HepG2 (cell line): ENCODE data around the gene ZNF281. TPM values are rescaled to one million over a fixed set of nuclear protein-coding genes. Genes with fewer than 3 reads are reported as not detected.

Experiments used
- ARNTL ChIP-seq: sonication (generic); formaldehyde crosslinking; IDR thresholded peaks from 2 replicates; pipeline ENCODE4 v1.4.0; 2020; ENCODE audit warnings: mild to moderate bottlenecking, missing genetic modification reagents
- CTCF ChIP-seq: sonication (generic); formaldehyde crosslinking; IDR thresholded peaks from 2 replicates; pipeline ENCODE4 v1.5.0; 2020; ENCODE audit warnings: mild to moderate bottlenecking, missing genetic modification reagents, moderate library complexity
- HNRNPLL ChIP-seq: fragments of 200-400 bp; formaldehyde crosslinking; IDR thresholded peaks from 2 replicates; pipeline ENCODE4 v1.6.1; 2017; ENCODE audit warnings: mild to moderate bottlenecking, low read depth, low read length; ENCODE audit not compliant: poor library complexity, severe bottlenecking
- IRX3 ChIP-seq: sonication (generic); formaldehyde crosslinking; IDR thresholded peaks from 2 replicates; pipeline ENCODE4 v1.8.1; 2023; ENCODE audit warnings: mild to moderate bottlenecking, low read depth, missing genetic modification reagents, borderline replicate concordance
- PHF20 ChIP-seq: sonication (generic); formaldehyde crosslinking; IDR thresholded peaks from 2 replicates; pipeline ENCODE4 v1.5.0; 2020; ENCODE audit warnings: mild to moderate bottlenecking, missing genetic modification reagents
- RBM39 ChIP-seq: fragments of 200-400 bp; formaldehyde crosslinking; IDR thresholded peaks from one replicate; pipeline ENCODE4 v1.6.1; 2018; ENCODE audit warnings: antibody characterized with exemption, mild to moderate bottlenecking, low read depth, low read length; ENCODE audit not compliant: poor library complexity, severe bottlenecking
- REPIN1 ChIP-seq: sonication (generic); formaldehyde crosslinking; IDR thresholded peaks from 2 replicates; pipeline ENCODE4 v1.8.0; 2022; ENCODE audit warnings: missing genetic modification reagents, low read depth, mild to moderate bottlenecking, borderline replicate concordance
- XBP1 ChIP-seq: sonication (generic); formaldehyde crosslinking; IDR thresholded peaks from 2 replicates; pipeline ENCODE4 v1.5.0; 2020; ENCODE audit warnings: missing genetic modification reagents
- ZNF33B ChIP-seq: sonication (generic); formaldehyde crosslinking; IDR thresholded peaks from 2 replicates; pipeline ENCODE4 v1.5.1; 2020; ENCODE audit warnings: mild to moderate bottlenecking, missing genetic modification reagents
- ZNF564 ChIP-seq: sonication (generic); formaldehyde crosslinking; IDR thresholded peaks from 2 replicates; pipeline ENCODE4 v1.8.1; 2023; ENCODE audit warnings: mild to moderate bottlenecking, missing genetic modification reagents
- ZNF878 ChIP-seq: sonication (generic); formaldehyde crosslinking; IDR thresholded peaks from 2 replicates; pipeline ENCODE4 v1.8.1; 2023; ENCODE audit warnings: mild to moderate bottlenecking, missing genetic modification reagents, moderate library complexity
- polyA plus RNA-seq, 8 experiments: library from polyadenylated mRNA; depleted of rRNA in 3 of 8; stranded (reverse) in 7 of 8; unstranded in 1 of 8; fragments of >200 nt; fragmentation: Illumina TruSeq in 4 of 8; extraction: Trizol in 4 of 8; gene quantifications; 2 replicates each; pipeline versions ENCODE4 v1.2.1 to v1.2.3, GENCODE V29; 2011 to 2016; ENCODE audit warnings: low read depth in 4 of 8, missing spikeins in 1 of 8, mixed read lengths in 1 of 8; ENCODE audit not compliant: insufficient read depth in 1 of 8
- total RNA-seq, 5 experiments: library from RNA; depleted of rRNA; stranded (reverse); fragments of >200 nt; fragmentation: Illumina TruSeq; extraction: Trizol; gene quantifications; 2 replicates each; pipeline ENCODE4 v1.2.3, GENCODE V29; 2016; ENCODE audit warnings: low read depth in 1 of 5
- TF ChIP-seq, protein P1 (sequence below): sonication (generic); formaldehyde crosslinking; IDR thresholded peaks from 2 replicates; pipeline ENCODE4 v1.5.1; 2020; ENCODE audit warnings: mild to moderate bottlenecking, missing genetic modification reagents, borderline replicate concordance
- TF ChIP-seq, protein P2 (sequence below): sonication (generic); formaldehyde crosslinking; IDR thresholded peaks from 2 replicates; pipeline ENCODE4 v1.8.0; 2022; ENCODE audit warnings: missing genetic modification reagents, mild to moderate bottlenecking, borderline replicate concordance
- TF ChIP-seq, protein P3 (sequence below): sonication (generic); formaldehyde crosslinking; IDR thresholded peaks from 2 replicates; pipeline ENCODE4 v1.4.0; 2020; ENCODE audit warnings: mild to moderate bottlenecking, missing genetic modification reagents
- TF ChIP-seq, protein P4 (sequence below): sonication (generic); formaldehyde crosslinking; IDR thresholded peaks from 2 replicates; pipeline ENCODE4 v1.8.1; 2023; ENCODE audit warnings: mild to moderate bottlenecking, missing genetic modification reagents

Gene ZNF281
- total and polyA plus RNA-seq, 2 of the 13 experiments (the other 11 are each of a cell fraction or from before 2014, with no cell fraction given), result 7.7 to 20.6 TPM

- TF ChIP-seq REPIN1 (CRISPR knock-in tag), result peak; percentile 16; the same call in 1 of the 2 replicates
- 0 out of 2 replicates have a peak, but pooled peaks have one; percentile 38 for TF ChIP-seq ZNF564
- 0 out of 2 replicates have a peak, but pooled peaks have one; percentile 24 for TF ChIP-seq PHF20 (CRISPR knock-in tag)
- TF ChIP-seq, protein P1, sequence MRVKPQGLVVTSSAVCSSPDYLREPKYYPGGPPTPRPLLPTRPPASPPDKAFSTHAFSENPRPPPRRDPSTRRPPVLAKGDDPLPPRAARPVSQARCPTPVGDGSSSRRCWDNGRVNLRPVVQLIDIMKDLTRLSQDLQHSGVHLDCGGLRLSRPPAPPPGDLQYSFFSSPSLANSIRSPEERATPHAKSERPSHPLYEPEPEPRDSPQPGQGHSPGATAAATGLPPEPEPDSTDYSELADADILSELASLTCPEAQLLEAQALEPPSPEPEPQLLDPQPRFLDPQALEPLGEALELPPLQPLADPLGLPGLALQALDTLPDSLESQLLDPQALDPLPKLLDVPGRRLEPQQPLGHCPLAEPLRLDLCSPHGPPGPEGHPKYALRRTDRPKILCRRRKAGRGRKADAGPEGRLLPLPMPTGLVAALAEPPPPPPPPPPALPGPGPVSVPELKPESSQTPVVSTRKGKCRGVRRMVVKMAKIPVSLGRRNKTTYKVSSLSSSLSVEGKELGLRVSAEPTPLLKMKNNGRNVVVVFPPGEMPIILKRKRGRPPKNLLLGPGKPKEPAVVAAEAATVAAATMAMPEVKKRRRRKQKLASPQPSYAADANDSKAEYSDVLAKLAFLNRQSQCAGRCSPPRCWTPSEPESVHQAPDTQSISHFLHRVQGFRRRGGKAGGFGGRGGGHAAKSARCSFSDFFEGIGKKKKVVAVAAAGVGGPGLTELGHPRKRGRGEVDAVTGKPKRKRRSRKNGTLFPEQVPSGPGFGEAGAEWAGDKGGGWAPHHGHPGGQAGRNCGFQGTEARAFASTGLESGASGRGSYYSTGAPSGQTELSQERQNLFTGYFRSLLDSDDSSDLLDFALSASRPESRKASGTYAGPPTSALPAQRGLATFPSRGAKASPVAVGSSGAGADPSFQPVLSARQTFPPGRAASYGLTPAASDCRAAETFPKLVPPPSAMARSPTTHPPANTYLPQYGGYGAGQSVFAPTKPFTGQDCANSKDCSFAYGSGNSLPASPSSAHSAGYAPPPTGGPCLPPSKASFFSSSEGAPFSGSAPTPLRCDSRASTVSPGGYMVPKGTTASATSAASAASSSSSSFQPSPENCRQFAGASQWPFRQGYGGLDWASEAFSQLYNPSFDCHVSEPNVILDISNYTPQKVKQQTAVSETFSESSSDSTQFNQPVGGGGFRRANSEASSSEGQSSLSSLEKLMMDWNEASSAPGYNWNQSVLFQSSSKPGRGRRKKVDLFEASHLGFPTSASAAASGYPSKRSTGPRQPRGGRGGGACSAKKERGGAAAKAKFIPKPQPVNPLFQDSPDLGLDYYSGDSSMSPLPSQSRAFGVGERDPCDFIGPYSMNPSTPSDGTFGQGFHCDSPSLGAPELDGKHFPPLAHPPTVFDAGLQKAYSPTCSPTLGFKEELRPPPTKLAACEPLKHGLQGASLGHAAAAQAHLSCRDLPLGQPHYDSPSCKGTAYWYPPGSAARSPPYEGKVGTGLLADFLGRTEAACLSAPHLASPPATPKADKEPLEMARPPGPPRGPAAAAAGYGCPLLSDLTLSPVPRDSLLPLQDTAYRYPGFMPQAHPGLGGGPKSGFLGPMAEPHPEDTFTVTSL (CRISPR knock-in tag), result no peak
- TF ChIP-seq, protein P2, sequence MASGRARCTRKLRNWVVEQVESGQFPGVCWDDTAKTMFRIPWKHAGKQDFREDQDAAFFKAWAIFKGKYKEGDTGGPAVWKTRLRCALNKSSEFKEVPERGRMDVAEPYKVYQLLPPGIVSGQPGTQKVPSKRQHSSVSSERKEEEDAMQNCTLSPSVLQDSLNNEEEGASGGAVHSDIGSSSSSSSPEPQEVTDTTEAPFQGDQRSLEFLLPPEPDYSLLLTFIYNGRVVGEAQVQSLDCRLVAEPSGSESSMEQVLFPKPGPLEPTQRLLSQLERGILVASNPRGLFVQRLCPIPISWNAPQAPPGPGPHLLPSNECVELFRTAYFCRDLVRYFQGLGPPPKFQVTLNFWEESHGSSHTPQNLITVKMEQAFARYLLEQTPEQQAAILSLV (CRISPR knock-in tag), result peak; percentile 13; the same call in 1 of the 2 replicates
- TF ChIP-seq, protein P3, sequence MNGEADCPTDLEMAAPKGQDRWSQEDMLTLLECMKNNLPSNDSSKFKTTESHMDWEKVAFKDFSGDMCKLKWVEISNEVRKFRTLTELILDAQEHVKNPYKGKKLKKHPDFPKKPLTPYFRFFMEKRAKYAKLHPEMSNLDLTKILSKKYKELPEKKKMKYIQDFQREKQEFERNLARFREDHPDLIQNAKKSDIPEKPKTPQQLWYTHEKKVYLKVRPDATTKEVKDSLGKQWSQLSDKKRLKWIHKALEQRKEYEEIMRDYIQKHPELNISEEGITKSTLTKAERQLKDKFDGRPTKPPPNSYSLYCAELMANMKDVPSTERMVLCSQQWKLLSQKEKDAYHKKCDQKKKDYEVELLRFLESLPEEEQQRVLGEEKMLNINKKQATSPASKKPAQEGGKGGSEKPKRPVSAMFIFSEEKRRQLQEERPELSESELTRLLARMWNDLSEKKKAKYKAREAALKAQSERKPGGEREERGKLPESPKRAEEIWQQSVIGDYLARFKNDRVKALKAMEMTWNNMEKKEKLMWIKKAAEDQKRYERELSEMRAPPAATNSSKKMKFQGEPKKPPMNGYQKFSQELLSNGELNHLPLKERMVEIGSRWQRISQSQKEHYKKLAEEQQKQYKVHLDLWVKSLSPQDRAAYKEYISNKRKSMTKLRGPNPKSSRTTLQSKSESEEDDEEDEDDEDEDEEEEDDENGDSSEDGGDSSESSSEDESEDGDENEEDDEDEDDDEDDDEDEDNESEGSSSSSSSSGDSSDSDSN (CRISPR knock-in tag), result peak; percentile 34; the same call in 1 of the 2 replicates
- 0 out of 2 replicates have a peak, but pooled peaks have one; percentile 16 for TF ChIP-seq ZNF33B (CRISPR knock-in tag)
- no peak for TF ChIP-seq IRX3 (CRISPR knock-in tag)
- TF ChIP-seq XBP1 (CRISPR knock-in tag), result no peak
- TF ChIP-seq CTCF, result peak; percentile 50
- TF ChIP-seq ZNF878, result 0 out of 2 replicates have a peak, but pooled peaks have one; percentile 34
- TF ChIP-seq, protein P4, sequence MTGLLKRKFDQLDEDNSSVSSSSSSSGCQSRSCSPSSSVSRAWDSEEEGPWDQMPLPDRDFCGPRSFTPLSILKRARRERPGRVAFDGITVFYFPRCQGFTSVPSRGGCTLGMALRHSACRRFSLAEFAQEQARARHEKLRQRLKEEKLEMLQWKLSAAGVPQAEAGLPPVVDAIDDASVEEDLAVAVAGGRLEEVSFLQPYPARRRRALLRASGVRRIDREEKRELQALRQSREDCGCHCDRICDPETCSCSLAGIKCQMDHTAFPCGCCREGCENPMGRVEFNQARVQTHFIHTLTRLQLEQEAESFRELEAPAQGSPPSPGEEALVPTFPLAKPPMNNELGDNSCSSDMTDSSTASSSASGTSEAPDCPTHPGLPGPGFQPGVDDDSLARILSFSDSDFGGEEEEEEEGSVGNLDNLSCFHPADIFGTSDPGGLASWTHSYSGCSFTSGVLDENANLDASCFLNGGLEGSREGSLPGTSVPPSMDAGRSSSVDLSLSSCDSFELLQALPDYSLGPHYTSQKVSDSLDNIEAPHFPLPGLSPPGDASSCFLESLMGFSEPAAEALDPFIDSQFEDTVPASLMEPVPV (CRISPR knock-in tag), result no peak
- TF ChIP-seq RBM39, result no peak
- TF ChIP-seq HNRNPLL, result peak; percentile 83
- TF ChIP-seq ARNTL (CRISPR knock-in tag), result 0 out of 2 replicates have a peak, but pooled peaks have one; percentile 29
Measured at GRCh38 chr1:200409203-200409760, 554 bp downstream of the ZNF281 start (continued).
